GM10266 (cell line): ENCODE data around the gene EEA1.

Source experiments
- DNase-seq: peaks from one replicate; pipeline ENCODE4 v3.0.0; 2012; ENCODE audit errors: extremely low spot score
- CTCF ChIP-seq: IDR thresholded peaks from 2 replicates; pipeline ENCODE4 v1.5.1; 2012; ENCODE audit warnings: mild to moderate bottlenecking, low read depth; ENCODE audit not compliant: control insufficient read depth, insufficient read depth; ENCODE audit errors: missing control alignments

EEA1 gene

DNA sequence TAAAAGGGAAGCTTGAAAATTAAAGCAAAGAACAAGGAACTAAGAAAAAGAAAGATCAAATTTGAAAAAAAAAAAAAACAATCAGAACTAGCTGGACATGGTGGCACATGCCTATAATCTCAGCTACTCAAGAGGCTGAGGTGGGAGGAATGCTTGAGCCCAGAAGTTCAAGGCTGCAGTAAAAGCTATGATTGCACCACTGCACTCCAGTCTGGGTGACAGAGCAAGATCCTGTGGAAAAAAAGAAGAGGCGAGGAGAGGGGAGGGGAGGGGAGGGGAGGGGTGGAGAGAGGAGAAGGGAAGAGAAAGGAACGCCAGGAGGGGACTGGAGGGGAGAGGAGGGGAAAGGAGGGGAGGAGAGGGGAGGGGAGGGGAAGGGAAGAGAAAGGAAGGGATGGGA, 43.0 kb downstream of the EEA1 start:
- no peak for DNase-seq
- no peak for TF ChIP-seq CTCF

- DNase-seq: no peak
- TF ChIP-seq CTCF: no peak
Measured at GRCh38 chr12:92879698-92880322, 49.3 kb downstream of the EEA1 start.

- DNase-seq: no peak
- no peak for TF ChIP-seq CTCF
Measured at GRCh38 chr12:92877904-92878303, 51.2 kb downstream of the EEA1 start.

- TF ChIP-seq CTCF: no peak
- no peak for DNase-seq
Measured at GRCh38 chr12:92876496-92876895, 52.6 kb downstream of the EEA1 start.

DNA sequence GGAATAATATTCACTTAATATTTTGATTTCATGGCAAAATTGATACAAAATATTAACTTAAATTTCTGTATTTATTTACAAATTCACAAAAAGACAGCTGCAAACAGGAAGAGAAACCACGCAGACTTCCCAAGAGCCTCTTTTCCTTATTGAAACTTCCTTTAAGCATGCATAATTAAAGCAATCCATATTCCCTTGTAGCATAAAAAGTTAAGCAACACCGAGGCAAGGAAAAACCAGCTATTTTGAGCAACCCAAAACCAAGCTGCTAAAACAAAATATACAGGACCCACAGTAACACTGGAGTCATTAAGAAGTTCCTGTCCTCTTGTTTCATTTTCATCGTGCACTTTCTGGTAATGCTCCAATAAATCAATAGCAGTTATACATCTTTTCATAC, 58.0 kb downstream of the EEA1 start:
- no peak for DNase-seq
- no peak for TF ChIP-seq CTCF

DNA sequence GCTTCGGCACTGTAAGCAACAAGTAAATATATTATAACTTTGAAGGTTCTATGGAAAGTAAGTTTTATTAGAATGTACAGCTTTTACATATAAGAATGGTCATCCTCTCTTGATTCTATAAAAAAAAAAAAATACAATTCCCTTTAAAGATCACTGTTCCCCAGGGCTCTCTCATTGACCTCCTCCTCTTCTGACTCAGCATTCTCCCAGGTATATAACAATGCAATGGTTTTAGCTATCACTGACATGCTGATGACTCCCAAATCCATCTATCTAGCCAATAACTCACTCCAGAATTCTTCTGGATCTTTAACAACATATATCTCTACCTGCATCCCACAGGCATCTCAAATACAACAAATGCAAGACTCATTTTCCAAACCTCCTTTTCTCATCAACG, 62.7 kb downstream of the EEA1 start:
- DNase-seq: no peak
- no peak for TF ChIP-seq CTCF

- no peak for TF ChIP-seq CTCF
- no peak for DNase-seq
Measured at GRCh38 chr12:92863251-92863650, 65.8 kb downstream of the EEA1 start.
